LNCAP (cell line): ENCODE measurements around the gene UBE2L3.

ENCODE experiments used
- TF ChIP-seq, protein P1 (sequence below): fragments of 450-650 bp; IDR thresholded peaks from 2 replicates; pipeline ENCODE4 v1.5.1; 2017; ENCODE audit warnings: mild to moderate bottlenecking

UBE2L3 gene

DNA sequence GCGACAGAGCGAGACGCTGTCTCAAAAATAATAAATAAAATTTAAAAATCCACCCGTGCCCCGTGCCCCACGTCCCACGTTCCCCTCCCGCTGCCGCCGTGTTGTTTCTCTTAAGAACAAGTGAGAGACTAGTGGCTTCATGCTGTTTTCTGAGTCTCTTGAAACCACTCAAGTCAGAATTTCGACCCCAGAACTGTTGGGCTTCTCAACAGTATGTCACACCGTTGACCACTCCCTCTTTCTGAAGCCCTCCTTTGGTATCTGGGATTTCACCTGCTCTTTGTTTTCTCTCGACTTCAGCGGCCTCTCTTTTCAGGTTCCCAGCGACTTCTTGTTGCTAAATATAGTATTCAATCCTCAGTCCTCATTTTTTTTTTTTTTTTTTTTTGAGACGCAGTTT is 99.3 kb downstream of the UBE2L3 start:
- TF ChIP-seq, protein P1, sequence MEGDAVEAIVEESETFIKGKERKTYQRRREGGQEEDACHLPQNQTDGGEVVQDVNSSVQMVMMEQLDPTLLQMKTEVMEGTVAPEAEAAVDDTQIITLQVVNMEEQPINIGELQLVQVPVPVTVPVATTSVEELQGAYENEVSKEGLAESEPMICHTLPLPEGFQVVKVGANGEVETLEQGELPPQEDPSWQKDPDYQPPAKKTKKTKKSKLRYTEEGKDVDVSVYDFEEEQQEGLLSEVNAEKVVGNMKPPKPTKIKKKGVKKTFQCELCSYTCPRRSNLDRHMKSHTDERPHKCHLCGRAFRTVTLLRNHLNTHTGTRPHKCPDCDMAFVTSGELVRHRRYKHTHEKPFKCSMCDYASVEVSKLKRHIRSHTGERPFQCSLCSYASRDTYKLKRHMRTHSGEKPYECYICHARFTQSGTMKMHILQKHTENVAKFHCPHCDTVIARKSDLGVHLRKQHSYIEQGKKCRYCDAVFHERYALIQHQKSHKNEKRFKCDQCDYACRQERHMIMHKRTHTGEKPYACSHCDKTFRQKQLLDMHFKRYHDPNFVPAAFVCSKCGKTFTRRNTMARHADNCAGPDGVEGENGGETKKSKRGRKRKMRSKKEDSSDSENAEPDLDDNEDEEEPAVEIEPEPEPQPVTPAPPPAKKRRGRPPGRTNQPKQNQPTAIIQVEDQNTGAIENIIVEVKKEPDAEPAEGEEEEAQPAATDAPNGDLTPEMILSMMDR, result no peak

DNA sequence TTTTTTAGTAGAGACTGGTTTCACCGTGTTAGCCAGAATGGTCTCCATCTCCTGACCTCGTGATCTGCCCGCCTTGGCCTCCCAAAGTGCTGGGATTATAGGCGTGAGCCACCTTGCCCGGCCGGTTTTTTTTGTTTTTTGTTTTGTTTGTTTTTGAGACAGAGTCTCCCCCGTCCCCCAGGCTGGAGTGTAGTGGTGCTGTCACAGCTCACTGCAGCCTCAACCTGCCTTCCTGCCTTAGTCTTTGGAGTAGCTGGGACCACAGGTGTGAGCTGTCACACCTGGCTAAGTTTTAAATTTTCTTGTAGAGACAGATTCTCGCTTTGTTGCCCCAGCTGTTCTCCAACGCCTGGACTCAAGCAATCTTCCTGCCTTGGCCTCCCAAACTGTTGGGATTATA is 101.5 kb downstream of the UBE2L3 start:
- TF ChIP-seq, protein P1, result no peak

DNA sequence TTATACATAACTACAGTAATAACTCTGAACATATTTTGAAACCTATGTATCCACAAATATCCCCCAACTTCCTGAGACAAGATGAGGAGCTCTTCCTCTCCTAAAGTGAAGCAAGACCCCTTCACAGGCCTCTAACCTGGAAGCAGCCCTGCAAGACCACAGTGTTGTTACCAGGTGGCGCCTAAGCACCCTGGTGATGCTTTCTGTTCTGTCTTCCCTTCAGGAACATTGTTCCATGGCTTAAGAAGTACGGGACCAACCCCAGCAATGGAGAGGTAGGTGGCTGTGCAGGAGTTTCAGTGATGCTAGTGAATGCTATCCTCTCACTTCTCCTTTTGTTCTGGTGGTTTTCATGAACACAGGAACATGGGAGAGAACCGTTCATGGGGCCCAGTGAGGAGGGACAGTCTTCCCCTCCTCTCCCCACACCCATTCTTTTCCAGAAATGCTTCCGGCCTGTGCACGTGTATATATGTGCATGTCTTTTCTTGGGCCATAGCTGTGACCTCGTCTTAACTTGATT is 104.7 kb downstream of the UBE2L3 start:
- TF ChIP-seq, protein P1, result no peak
